Thoracic aorta (tissue), 2 donors: ENCODE results near the gene GJD2. TPM values are rescaled to one million over a fixed set of nuclear protein-coding genes. Genes with fewer than 3 reads are reported as not detected.

Experiments
- ATAC-seq: fragments of 150-250 bp; one replicate; pipeline ENCODE4 v1.8.0; 2017; ENCODE audit warnings: low read depth; ENCODE audit not compliant: insufficient number of reproducible peaks, low FRiP score
- DNase-seq: peaks from one replicate; pipeline ENCODE4 v3.0.0-alpha.2; 2020; ENCODE audit warnings: low spot score
- H3K27ac ChIP-seq, 2 donors: fragments of 200-600 bp; sonication (generic); 1 replicate in 1 of 2; 2 replicates in 1 of 2; pipeline ENCODE4 v1.5.1; 2016; ENCODE audit warnings: mild to moderate bottlenecking in 2 of 2, moderate library complexity in 2 of 2
- H3K27me3 ChIP-seq: fragments of 200-600 bp; sonication (generic); replicated peaks from 2 replicates; pipeline ENCODE4 v1.6.0; 2016; ENCODE audit warnings: mild to moderate bottlenecking; ENCODE audit not compliant: insufficient read depth
- H3K36me3 ChIP-seq: fragments of 200-600 bp; sonication (generic); one replicate; pipeline ENCODE4 v1.5.1; 2016
- H3K4me1 ChIP-seq, 2 donors: fragments of 200-600 bp; sonication (generic); 1 replicate in 1 of 2; 2 replicates in 1 of 2; pipeline versions ENCODE4 v1.5.1 to v1.6.0; 2016; ENCODE audit warnings: low read depth in 2 of 2, mild to moderate bottlenecking in 1 of 2; ENCODE audit not compliant: control insufficient read depth in 1 of 2
- H3K4me3 ChIP-seq: fragments of 200-600 bp; sonication (generic); 2 replicates; pipeline ENCODE4 v1.5.1; 2016; ENCODE audit warnings: mild to moderate bottlenecking
- H3K9me3 ChIP-seq: fragments of 200-600 bp; sonication (generic); 2 replicates; pipeline ENCODE4 v1.5.1; 2016
- total RNA-seq, 2 donors: library from RNA; depleted of rRNA; stranded (reverse); fragments of >200 nt; gene quantifications; one replicate each; pipeline versions ENCODE4 v1.1.0 to v1.2.3, GENCODE V29; 2016
- TF ChIP-seq, protein P1 (sequence below): fragments of 200-600 bp; sonication (generic); IDR thresholded peaks from one replicate; pipeline ENCODE4 v1.5.1; 2019; ENCODE audit warnings: antibody characterized with exemption

Gene GJD2
- total RNA-seq, 2 donors from 2014 or later: not detected

DNA sequence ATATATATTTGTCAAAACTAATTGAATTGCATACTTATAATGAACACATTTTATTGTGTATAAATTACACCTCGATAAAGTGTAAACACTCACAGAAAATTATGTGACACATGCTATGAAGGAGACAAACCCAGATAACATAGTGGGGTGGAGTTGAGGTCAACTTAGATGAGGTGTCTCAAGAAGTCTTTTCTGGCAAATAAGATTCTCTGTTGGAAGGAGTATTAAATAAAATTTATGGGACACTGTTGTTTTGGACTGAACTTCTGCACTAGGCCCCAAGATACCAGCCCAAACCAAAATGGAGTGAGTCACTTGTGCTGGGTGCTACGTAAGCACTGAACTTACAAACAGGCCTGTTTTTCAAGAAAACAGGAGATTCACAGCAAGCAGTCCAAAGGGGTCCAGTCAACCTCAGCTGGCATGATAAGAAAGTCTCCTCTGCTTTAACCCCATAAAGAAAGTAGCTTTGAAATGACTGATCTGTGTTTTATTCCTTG is 21.9 kb upstream of the GJD2 start:
- Histone ChIP-seq H3K4me1 (no peaks in the 10 kb centered on the region), H3K4me3 (no peak overlapping the region), H3K9me3 (no peaks in the 10 kb centered on the region), H3K27me3 (no peaks in the 10 kb centered on the region), H3K27ac (no peak overlapping the region), H3K36me3 (no peaks in the 10 kb centered on the region)
- ATAC-seq (no peak), DNase-seq (no peak)
- TF ChIP-seq, protein P1, sequence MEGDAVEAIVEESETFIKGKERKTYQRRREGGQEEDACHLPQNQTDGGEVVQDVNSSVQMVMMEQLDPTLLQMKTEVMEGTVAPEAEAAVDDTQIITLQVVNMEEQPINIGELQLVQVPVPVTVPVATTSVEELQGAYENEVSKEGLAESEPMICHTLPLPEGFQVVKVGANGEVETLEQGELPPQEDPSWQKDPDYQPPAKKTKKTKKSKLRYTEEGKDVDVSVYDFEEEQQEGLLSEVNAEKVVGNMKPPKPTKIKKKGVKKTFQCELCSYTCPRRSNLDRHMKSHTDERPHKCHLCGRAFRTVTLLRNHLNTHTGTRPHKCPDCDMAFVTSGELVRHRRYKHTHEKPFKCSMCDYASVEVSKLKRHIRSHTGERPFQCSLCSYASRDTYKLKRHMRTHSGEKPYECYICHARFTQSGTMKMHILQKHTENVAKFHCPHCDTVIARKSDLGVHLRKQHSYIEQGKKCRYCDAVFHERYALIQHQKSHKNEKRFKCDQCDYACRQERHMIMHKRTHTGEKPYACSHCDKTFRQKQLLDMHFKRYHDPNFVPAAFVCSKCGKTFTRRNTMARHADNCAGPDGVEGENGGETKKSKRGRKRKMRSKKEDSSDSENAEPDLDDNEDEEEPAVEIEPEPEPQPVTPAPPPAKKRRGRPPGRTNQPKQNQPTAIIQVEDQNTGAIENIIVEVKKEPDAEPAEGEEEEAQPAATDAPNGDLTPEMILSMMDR: no peak

DNA sequence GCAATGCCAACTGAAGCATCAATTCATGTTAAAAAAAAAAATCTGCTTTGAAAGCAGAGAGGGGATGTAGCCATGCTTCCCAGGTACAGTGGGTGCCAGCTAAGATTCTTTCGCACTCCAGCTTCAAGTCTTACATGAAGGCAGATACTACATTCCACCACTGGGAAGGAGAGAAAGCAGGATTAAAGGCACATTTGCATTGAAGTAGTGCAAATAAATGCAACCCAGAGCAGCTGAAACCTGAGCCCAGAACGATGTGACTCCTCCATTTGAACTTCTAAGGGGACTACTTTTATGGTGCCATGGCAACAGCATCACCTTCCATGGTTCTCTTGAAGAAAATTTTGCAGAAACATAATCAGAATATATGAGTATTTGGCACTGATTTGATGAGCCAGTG is 19.1 kb upstream of the GJD2 start:
- ATAC-seq: no peak
- Histone ChIP-seq H3K9me3 (no peaks in the 10 kb centered on the region), H3K27ac (no peak overlapping the region), H3K27me3 (no peaks in the 10 kb centered on the region), H3K4me1 (no peaks in the 10 kb centered on the region), H3K4me3 (no peak overlapping the region), H3K36me3 (no peaks in the 10 kb centered on the region)
- DNase-seq: no peak
- TF ChIP-seq, protein P1: no peak

DNA sequence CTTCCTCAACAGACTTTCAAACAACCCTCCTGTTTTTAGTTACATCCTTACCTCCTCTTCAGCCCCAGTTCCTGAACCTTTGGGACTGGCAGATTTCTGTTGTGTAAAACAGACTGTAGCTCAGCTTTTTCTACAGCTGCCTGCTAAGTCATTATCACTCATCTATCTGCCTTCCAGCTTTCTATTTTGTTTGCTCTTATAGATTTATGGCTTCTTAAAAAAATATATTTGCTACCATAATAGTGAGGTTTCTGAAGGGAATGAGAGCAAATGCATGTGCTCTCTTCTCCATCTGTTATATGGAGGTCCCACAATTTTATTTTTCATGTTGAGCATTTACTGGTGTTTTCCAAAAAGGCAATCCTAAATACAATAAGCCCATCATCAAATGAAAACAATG is 18.2 kb upstream of the GJD2 start:
- Histone ChIP-seq H3K4me3 (no peak overlapping the region), H3K27me3 (no peaks in the 10 kb centered on the region), H3K36me3 (no peaks in the 10 kb centered on the region), H3K27ac (no peak overlapping the region), H3K4me1 (no peaks in the 10 kb centered on the region), H3K9me3 (no peaks in the 10 kb centered on the region)
- no peak for ATAC-seq
- TF ChIP-seq, protein P1: no peak
- DNase-seq: no peak

DNA sequence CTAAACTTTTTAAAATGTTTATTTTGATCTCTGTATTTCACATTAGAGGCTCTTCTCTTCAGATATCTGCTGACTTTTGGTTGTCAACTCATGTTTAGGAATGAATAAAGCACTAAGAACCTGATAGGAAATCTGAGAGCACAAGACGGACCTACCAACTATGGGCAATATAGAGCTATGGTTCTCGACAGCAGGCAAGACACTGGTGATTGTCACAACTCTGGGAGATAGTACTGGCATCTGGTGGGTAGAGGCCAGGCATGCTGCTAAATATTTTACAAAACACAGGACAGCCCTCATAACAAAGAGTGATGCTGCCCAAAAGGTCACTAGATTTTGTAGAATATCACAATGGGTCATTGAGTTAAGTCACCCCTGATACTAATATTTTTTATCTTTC is 17.5 kb upstream of the GJD2 start:
- no peak for DNase-seq
- H3K27me3 ChIP-seq: no peaks in the 10 kb centered on the region
- no peak overlapping the region for H3K4me3 ChIP-seq
- no peak for ATAC-seq
- no peaks in the 10 kb centered on the region for H3K36me3 ChIP-seq
- TF ChIP-seq, protein P1: no peak
- H3K9me3 ChIP-seq: no peaks in the 10 kb centered on the region
- no peaks in the 10 kb centered on the region for H3K4me1 ChIP-seq
- H3K27ac ChIP-seq: no peak overlapping the region

DNA sequence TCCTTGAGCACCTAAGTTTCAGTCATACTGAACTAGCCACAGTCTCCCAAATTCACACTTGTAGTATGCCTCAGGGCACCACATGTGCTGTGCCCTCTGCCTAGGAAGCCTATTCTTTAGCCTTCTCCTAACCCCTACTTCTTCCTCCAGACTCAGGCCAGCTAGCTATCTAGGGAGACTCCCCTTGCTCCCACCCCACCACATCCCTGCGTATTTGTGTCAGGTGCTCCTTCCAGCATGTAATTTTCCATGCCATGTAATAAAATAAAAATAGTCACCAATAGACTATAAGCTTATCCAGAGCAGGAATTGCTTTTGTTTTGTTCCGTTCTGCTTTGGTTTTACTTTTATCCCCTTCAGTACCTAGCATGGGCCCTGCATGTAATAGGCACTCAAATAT is 14.9 kb upstream of the GJD2 start:
- H3K9me3 ChIP-seq: no peaks in the 10 kb centered on the region
- H3K27ac ChIP-seq: no peak overlapping the region
- no peak for ATAC-seq
- no peaks in the 10 kb centered on the region for H3K4me1 ChIP-seq
- H3K4me3 ChIP-seq: no peak overlapping the region
- H3K27me3 ChIP-seq: no peaks in the 10 kb centered on the region
- H3K36me3 ChIP-seq: no peaks in the 10 kb centered on the region
- DNase-seq: no peak
- TF ChIP-seq, protein P1: no peak
